Osteoblast (primary cell): Measurements from ENCODE around the gene PTCD3. TPM values are rescaled to one million over a fixed set of nuclear protein-coding genes. Genes with fewer than 3 reads are reported as not detected.

Source experiments
- DNase-seq: peaks from one replicate; pipeline ENCODE4 v3.0.0; 2011; ENCODE audit warnings: low spot score, mixed read lengths; ENCODE audit not compliant: insufficient read length; ENCODE audit errors: missing footprints
- H2AFZ ChIP-seq: 2 replicates; pipeline ENCODE4 v1.6.0; 2011; ENCODE audit warnings: mild to moderate bottlenecking, low read length
- H3K27ac ChIP-seq: 2 replicates; pipeline ENCODE4 v1.5.1; 2011; ENCODE audit warnings: mild to moderate bottlenecking, low read depth, low read length, moderate library complexity
- H3K27me3 ChIP-seq: 2 replicates; pipeline ENCODE4 v1.6.0; 2012; ENCODE audit warnings: mild to moderate bottlenecking, control low read depth, inconsistent platforms, low read length, moderate library complexity; ENCODE audit not compliant: insufficient read depth
- H3K36me3 ChIP-seq: 2 replicates; pipeline ENCODE4 v1.5.1; 2011; ENCODE audit warnings: mild to moderate bottlenecking, low read length, control low read depth, moderate library complexity; ENCODE audit not compliant: insufficient read depth
- H3K4me1 ChIP-seq: 2 replicates; pipeline ENCODE4 v1.5.1; 2011; ENCODE audit warnings: mild to moderate bottlenecking, low read length, control low read depth, moderate library complexity; ENCODE audit not compliant: insufficient read depth
- H3K4me2 ChIP-seq: 2 replicates; pipeline ENCODE4 v1.6.0; 2011; ENCODE audit warnings: mild to moderate bottlenecking, low read length; ENCODE audit not compliant: insufficient read depth
- H3K4me3 ChIP-seq: fragments of 200-600 bp; sonication (generic); 3 replicates; pipeline ENCODE4 v1.5.1; 2012; ENCODE audit warnings: mild to moderate bottlenecking, low read length, inconsistent platforms; ENCODE audit not compliant: insufficient read depth
- H3K79me2 ChIP-seq: 2 replicates; pipeline ENCODE4 v1.6.0; 2012; ENCODE audit warnings: mild to moderate bottlenecking, low read length, control low read depth, inconsistent platforms; ENCODE audit not compliant: insufficient read depth
- H3K9me3 ChIP-seq: 2 replicates; pipeline ENCODE4 v1.5.1; 2011; ENCODE audit warnings: low read depth, low read length, control low read depth
- H4K20me1 ChIP-seq: 2 replicates; pipeline ENCODE4 v1.6.0; 2012; ENCODE audit warnings: mild to moderate bottlenecking, low read length, control low read depth; ENCODE audit not compliant: insufficient read depth
- CTCF ChIP-seq: IDR thresholded peaks from 2 replicates; pipeline ENCODE4 v1.5.1; 2011; ENCODE audit warnings: mild to moderate bottlenecking, low read depth, low read length, moderate library complexity; ENCODE audit errors: extremely low read depth
- total RNA-seq: library from RNA; depleted of rRNA; stranded (reverse); fragments of >200 nt; gene quantifications from 2 replicates; pipeline ENCODE4 v1.2.3, GENCODE V29; 2012

PTCD3 gene
- total RNA-seq, 1 donor, result 55.0 TPM

- Histone ChIP-seq H3K27me3 (no peaks in the 10 kb centered on the region), H2AFZ (no peak overlapping the region), H3K36me3 (peaks cover 95% of the 10 kb centered on the region), H3K4me3 (no peak overlapping the region), H3K79me2 (no peaks in the 10 kb centered on the region), H4K20me1 (peaks cover 2% of the 10 kb centered on the region), H3K9me3 (no peaks in the 10 kb centered on the region), H3K4me2 (no peak overlapping the region), H3K27ac (no peak overlapping the region), H3K4me1 (no peaks in the 10 kb centered on the region)
- no peak for TF ChIP-seq CTCF
- DNase-seq, result no peak
Measured at GRCh38 chr2:86139981-86140380, 33.9 kb downstream of the PTCD3 start.

- H2AFZ ChIP-seq, result no peak overlapping the region
- no peak for DNase-seq
- H3K4me3 ChIP-seq, result no peak overlapping the region
- no peaks in the 10 kb centered on the region for H3K79me2 ChIP-seq
- H3K4me1 ChIP-seq, result no peaks in the 10 kb centered on the region
- no peak overlapping the region for H3K27ac ChIP-seq
- H3K9me3 ChIP-seq, result no peaks in the 10 kb centered on the region
- no peaks in the 10 kb centered on the region for H3K27me3 ChIP-seq
- no peak overlapping the region for H3K4me2 ChIP-seq
- H4K20me1 ChIP-seq, result peaks cover 2% of the 10 kb centered on the region
- no peak for TF ChIP-seq CTCF
- peaks cover 93% of the 10 kb centered on the region for H3K36me3 ChIP-seq
Measured at GRCh38 chr2:86140969-86141392, 34.9 kb downstream of the PTCD3 start.

- no peak for DNase-seq
- peaks cover 92% of the 10 kb centered on the region for H3K36me3 ChIP-seq
- no peak overlapping the region for H2AFZ ChIP-seq
- no peaks in the 10 kb centered on the region for H3K79me2 ChIP-seq
- no peak overlapping the region for H3K4me2 ChIP-seq
- H3K4me1 ChIP-seq, result no peaks in the 10 kb centered on the region
- no peaks in the 10 kb centered on the region for H3K9me3 ChIP-seq
- H4K20me1 ChIP-seq, result peaks cover 2% of the 10 kb centered on the region
- no peak for TF ChIP-seq CTCF
- no peak overlapping the region for H3K4me3 ChIP-seq
- H3K27ac ChIP-seq, result no peak overlapping the region
- no peaks in the 10 kb centered on the region for H3K27me3 ChIP-seq
Measured at GRCh38 chr2:86142436-86143257, 36.6 kb downstream of the PTCD3 start.

GRCh38 chr2:86143307-86143706 lies 37.3 kb downstream of the PTCD3 start:
- TF ChIP-seq CTCF, result no peak
- no peak for DNase-seq

More at GRCh38 chr2:86143307-86143706, 37.3 kb downstream of the PTCD3 start:
- no peak overlapping the region for H3K27ac ChIP-seq
- H3K4me2 ChIP-seq, result no peak overlapping the region
- H3K36me3 ChIP-seq, result peaks cover 90% of the 10 kb centered on the region
- no peaks in the 10 kb centered on the region for H3K9me3 ChIP-seq
- no peaks in the 10 kb centered on the region for H3K79me2 ChIP-seq
- H2AFZ ChIP-seq, result no peak overlapping the region
- no peaks in the 10 kb centered on the region for H3K4me1 ChIP-seq
- no peaks in the 10 kb centered on the region for H3K27me3 ChIP-seq
- H4K20me1 ChIP-seq, result peaks cover 2% of the 10 kb centered on the region
- H3K4me3 ChIP-seq, result no peak overlapping the region
